HG02981 (cell line): ENCODE results near the gene C19orf53.

Source experiments
- ATAC-seq: cut with Tn5 transposase; IDR thresholded peaks from one replicate; pipeline ENCODE4 v1.9.1; 2021; ENCODE audit warnings: mild to moderate bottlenecking, moderate library complexity; ENCODE audit not compliant: unreplicated experiment

The C19orf53 gene

DNA sequence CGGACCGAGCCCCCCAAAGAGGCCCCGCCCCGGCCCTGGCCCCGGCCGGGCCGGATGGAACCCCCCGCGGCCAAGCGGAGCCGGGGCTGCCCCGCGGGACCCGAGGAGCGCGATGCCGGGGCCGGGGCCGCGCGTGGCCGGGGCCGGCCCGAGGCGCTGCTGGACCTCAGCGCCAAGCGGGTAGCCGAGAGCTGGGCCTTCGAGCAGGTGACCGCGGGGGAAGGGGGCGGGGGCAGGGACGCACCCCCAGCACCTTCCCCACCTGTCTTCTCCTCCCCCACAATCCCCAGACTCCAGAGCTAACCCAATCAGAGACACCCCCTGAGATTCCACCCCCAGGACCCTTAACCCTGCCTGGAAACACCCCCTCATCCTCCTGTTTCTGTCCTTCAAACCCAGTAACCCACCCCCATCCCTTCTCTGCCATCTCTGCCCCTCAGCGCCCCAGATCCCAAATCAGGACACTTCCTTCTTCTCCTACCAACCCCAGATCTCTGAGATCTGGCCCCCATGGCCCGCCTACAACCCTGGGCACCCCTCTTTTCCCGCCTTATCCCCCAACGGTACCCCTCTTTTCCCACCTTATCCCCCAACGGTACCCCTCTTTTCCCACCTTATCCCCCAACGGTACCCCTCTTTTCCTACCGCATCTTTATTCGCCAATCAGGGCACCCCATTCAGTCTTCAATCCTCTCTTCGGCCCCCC lies 21.5 kb downstream of the C19orf53 start:
- ATAC-seq, result peak; percentile 34

DNA sequence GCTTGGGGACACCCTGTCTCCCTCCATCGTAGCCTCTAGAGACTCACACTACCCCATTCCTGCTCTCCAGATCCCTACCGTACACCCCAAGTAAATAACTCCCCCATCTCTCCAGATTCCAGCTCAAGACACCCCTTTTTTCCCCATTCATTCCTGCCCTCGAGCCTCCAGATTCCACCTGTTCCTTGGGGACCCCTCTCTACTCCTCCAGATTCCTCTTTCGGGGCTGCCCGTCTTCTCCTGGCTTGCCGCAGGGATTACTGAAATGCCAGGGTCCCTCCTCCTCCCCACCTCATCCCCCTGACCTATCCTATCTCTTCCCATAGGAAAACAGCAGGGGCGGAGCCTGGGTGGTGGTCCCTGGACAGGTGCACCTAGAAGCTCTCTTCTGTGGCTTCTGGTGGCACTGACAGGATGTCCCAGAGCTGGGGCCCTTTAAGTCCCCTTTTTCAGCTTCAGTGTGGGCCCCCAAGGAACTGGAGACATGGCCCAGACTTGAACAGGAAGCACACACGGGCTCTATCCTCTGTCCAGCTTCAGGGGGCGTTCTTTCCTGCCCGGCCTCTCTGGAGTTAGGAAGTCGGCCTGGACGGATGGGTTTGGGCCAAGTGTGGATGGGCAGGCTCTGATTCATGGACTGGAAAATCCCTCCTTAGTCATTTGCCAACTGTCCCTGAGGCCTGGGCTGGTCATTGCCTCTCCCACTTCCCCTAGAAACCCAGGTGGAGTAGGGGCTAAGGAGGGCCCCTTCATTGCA lies 22.2 kb downstream of the C19orf53 start:
- no peak for ATAC-seq

DNA sequence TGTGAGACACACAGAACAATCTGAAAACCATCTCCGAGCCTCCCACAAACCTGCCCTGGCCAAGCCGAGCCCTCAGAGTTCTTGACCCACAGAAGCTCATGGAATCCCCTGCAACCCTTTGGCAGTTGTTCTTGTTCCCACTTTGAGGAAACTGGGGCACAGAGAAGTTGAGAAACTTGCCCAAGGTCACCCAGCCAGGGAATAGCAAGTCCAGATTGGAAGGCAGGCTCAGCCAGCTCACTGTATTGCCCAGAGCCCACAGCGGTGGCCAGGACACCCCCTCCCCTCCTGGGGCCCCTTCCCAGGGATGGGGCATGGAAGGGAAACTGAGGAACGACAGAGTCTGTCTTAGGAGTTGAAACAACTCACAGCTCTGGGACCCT lies 22.8 kb downstream of the C19orf53 start:
- ATAC-seq, result no peak

DNA sequence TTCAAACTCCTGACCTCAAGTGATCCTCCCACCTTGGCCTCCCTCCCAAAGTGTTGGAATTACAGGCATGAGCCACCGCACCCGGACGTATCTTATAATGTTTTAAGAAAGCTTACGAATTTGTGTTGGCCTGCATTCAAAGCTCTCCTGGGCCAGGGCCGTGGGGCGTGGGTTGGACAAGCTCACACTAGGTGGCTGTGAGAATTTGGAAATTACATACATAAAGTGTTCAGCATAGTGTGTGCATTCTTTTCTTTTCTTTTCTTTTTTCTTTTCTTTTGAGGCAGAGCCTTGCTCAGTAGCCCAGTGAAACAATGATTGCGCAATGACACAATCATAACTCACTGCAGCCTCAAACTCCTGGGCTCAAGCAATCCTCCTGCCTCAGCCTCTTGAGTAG lies 23.6 kb downstream of the C19orf53 start:
- no peak for ATAC-seq

DNA sequence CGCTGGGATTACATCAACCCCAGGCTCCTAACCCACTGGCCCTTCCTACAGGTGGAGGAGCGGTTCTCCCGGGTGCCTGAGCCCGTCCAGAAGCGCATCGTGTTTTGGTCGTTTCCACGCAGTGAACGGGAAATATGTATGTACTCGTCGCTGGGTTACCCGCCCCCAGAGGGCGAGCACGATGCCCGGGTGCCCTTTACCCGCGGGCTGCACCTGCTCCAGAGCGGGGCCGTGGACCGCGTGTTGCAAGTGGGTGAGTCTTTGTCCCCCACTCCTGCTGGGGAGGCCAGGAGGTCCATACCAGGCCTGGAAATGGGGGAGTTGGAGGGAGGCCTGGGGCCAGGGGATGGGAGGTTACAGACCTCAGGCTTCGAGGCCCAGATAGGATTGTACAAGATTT lies 25.4 kb downstream of the C19orf53 start:
- no peak for ATAC-seq

DNA sequence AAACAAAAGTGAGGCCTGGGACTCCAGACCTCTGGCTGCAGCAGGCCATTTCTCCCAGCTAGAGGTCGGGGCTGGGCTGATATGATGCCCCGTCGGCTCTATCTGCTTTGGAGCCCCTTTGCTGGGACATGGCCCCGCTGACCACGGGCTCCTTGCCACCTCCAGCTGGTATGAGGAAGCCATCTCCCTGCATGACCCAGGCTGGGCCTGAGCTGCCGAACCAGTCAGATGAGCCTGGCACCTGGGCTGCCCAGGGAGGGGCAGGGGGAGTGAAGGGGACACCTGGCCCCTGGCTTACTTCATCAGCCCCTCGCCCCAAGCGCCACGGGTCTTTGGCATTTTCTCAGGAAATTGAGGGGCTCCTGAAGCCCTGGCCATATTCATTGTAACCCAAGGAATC lies 28.8 kb downstream of the C19orf53 start:
- ATAC-seq, result no peak

DNA sequence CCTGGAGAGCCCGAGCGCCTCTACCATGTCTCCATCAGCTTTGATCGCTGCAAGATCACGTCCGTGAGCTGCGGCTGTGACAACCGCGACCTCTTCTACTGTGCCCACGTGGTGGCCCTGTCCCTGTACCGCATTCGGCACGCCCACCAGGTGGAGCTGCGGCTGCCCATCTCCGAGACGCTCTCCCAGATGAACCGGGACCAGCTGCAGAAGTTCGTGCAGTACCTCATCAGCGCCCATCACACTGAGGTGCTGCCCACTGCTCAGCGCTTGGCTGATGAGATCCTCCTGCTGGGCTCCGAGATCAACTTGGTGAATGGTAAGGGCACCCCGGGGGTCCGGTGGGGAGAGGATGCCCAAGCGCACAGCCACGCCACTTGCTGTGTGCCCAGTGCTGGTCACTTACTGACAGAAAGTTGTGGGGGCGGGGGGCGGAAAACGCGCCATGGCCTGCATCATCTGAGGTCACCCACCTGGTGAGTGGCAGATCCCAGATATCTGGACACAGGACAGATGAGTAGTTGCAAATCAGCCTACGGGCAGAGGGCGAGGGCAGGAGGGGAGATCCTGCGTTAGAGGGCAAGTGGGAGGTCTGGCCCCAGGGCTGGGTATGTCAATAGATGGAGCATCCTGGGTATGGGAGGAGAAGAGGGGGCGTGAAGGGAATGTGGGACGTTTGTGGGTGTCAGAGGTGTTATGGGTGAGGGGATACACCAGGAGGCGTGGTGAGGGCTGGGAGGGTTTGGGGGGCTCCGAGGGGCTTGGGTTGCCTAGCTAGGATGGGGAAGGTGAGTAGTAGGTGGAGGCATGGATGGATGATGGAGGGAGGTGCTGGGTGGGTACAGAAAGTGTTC lies 30.8 kb downstream of the C19orf53 start:
- no peak for ATAC-seq

DNA sequence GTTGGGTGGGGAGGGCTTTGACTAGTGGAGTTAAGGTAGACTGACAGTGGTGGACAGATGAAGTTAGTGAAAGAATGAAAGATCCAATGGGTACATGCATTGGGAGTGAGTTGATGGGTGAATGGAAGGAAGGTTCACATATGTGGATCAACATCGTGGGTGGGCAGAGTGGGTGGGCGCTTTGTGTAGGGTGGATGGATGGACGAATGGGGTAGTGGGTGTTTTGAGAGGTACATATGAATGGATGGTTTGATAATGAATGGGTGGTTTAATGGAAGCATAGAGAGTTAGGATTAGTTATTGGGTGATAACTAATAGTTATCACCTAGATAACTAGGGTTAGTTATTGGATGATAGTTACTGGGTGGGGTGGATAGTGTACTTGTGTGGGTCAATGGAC lies 32.5 kb downstream of the C19orf53 start:
- no peak for ATAC-seq

DNA sequence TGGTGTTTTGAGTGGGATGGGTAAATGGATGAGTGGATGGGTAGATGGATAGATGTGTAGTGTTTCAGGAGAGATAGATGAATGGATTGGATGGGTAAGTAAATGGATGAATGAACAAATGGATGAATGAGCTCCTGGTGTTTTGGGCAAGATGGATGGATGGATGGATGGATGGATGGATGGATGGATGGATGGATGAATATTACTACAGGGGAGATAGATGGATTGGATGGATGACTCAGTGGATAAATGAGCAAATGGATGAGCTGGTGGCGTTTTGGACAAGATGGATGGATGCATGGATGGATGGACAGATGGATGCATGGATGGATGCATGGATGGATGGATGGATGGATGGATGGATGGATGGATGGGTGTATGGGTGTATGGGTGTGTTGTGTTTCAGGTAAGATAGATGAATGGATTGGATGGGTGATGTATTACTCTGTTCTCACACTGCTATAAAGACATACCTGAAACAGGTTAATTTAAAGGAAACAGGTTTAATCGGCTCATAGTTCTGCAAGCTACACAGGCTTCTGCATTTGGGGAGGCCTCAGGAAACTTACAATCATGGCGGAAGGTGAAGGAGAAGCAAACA lies 33.3 kb downstream of the C19orf53 start:
- no peak for ATAC-seq

DNA sequence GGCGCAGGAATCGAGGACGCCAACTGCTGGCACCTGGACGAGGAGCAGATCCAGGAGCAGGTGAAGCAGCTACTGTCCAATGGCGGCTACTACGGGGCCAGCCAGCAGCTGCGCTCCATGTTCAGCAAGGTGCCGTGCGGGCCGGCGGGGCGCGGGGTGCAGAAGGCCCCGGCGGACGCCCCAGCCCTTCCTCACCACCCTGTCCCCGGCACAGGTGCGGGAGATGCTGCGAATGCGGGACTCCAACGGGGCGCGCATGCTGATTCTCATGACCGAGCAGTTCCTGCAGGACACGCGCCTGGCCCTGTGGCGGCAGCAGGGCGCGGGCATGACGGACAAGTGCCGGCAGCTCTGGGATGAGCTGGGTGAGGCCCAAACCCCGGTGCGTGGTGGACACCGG lies 34.6 kb downstream of the C19orf53 start:
- no peak for ATAC-seq

DNA sequence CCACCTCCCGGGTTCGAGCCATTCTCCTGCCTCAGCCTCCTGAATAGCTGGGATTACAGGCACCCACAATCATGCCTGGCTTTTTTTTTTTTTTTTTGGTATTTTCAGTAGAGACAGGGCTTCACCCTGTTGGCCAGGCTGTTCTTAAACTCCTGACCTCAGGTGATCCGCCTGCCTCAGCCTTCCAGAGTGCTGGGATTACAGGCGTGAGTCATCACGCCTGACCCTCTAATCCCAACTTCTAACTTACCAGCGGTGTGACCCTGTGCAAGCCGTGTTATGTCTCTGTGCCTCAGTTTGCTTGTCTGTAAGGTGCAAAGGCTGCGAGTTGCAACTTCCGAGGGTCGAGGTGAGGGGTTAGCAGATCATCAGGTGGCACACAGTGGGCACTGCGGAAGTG lies 38.3 kb downstream of the C19orf53 start:
- no peak for ATAC-seq

DNA sequence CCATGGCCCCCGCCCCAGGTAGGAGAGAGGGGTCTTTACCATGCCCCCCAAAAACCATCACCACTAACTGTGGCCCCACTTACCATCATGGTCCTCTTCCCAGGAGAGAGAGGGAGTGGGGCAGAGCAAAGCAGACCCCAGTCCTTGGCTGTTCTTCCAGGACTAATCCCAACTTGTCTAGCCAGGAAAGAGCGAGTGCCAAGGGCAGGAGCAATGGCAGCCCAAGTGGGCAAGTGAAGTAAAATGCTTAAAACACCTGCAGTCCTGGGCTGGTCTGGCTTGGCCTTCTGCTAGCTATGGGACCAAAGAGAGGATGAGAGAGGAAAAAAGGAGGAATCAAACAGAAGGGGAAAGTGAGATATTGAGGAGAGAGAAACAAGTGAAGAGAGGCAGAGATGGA lies 38.9 kb downstream of the C19orf53 start:
- ATAC-seq, result no peak

DNA sequence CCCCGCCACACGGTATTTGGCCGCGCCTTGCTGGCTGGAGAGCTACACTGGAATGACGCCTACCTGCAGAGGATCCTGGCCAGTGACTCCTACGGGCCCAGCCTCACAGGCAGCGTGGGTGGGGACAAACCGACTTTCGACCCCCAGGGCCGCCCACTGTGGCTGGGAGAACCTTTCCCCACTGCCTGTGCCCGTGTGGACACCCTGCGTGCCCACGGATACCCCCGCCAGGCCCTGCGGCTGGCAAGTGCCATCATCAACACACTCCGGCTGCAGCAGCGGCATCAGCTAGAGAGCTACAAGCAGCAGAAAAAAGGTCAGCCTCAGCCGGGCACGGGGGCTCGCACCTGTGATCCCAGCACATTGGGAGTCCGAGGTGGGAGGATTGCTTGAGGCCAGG lies 40.3 kb downstream of the C19orf53 start:
- no peak for ATAC-seq

DNA sequence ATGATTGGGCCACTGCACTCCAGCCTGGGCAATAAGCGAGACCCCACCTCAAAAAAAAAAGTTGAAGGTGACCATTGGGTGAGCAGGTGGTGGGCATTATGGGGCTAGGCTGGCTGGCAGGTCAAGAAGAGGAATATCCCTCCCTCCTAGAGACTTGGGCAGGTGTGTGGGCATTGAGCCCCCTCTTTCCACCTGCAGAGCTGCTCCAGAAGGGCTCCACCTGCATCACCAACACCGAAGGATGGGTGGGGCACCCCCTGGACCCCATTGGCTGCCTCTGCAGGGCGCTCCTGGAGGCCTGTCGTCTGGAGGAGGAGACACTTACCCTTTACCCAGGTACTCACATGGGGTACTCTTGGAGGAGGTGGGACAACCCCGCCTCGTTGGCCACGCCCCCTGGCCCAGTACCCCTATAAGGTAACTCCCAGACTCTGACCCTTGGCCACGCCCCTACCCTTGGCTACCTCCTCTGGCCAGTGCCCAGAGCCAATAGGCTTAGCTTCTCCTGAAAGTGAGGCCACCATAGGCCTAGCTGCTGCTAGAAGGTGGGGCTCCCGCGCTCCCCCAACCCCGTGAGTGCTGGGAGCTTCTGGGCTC lies 42.9 kb downstream of the C19orf53 start:
- no peak for ATAC-seq

DNA sequence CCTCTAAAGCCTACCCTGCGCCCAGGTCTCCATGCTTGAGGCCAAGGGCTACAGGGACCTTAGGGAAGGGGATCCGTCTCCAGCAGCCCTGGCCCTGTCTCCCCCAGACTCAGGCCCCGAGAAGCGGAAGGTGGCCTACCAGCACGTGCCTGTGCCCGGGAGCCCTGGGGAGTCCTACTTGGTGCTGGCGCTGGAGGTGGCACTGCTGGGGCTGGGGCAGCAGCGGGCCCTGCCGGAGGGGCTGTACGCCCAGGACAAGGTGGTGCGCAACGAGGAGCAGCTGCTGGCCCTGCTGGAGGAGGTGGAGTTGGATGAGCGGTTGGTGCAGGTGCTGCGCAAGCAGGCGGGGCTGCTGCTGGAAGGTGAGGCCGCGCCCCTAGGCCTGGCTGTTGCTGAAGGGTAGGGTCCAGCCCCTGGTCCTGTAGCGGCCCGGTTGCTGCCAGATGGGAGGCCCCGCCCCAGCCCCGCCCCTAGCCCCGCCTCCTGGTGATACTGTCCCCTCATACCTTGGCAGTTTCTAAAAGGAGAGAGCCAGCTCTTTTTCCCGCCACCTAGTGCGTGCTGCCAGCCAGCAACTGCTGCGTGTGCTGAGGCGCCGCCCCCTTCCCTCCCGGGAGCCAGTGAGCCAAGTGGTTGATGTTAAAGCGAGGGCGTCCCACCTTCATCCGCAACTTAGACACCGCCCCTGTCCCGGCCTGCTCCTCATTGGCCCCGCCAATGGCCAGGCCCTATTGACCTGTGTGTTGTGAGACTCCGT lies 43.5 kb downstream of the C19orf53 start:
- no peak for ATAC-seq

DNA sequence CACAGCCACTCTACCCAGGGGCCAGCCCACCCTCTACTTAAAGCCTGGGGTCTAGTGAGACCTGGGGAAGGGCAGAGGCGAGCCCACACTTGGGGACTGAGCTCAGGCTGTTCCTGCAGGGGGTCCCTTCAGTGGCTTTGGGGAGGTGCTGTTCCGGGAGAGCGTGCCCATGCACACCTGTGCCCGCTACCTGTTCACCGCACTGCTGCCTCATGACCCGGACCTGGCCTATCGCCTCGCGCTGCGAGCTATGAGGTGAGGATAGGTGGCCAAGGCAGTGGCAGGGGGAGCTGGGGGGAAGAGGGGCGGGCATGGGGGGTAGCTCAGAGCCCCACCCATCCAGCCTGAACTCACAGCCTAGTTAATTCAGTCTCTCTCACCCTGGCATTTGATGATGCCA lies 45.0 kb downstream of the C19orf53 start:
- no peak for ATAC-seq

DNA sequence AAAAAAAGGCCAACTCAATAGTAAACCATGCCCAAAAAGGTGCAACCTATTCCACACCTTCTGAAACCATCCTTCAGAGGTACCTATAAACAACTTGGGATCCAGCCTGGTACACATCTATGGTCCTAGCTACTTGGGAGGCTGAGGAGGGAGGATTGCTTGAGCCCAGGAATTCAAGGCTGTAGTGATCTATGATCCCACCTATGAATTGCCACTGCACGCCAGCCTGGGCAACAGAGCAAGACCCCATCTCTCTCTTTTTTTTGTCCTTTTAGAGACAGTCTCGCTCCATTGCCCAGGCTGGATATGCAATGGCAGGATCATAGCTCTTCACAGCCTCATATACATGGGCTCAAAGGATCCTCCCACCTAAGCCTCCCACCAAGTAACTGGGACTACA lies 47.0 kb downstream of the C19orf53 start:
- no peak for ATAC-seq

DNA sequence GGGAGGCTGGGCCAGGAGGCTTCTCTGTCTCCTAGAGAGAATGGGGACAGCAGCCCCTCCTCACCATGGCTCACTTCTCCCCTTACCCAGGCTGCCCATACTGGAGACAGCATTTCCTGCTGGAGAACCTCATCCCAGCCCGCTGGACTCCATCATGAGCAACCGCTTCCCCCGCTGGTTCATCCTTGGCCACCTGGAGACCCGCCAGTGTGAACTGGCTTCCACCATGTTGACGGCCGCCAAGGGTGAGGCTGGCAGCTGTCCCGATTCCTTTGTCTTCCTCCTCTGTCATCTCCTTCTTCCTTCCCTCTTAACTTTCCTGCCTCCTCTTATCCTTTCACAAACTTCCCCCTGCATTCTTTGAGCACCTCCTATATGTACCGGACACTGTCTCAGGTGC lies 49.0 kb downstream of the C19orf53 start:
- ATAC-seq, result no peak

DNA sequence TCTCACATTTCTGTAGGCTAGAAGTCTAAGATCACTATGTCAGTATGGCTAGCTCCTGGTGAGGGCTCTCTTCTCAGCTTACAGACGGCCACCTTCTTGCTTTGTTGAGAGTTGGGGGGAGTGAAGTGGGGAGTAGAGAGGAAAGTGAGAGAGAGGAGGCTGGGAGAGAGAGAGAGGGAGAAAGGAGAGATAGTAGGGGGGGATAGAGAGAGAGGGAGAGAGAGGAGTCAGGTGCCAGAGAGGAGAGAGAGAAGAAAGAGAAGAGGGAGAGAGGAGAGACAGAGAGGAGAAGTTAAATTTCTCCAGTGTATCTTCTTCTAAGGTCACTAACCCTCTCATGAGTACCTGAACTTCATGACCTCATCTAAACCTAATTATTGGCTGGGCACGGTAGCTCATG lies 49.6 kb downstream of the C19orf53 start:
- ATAC-seq, result no peak

DNA sequence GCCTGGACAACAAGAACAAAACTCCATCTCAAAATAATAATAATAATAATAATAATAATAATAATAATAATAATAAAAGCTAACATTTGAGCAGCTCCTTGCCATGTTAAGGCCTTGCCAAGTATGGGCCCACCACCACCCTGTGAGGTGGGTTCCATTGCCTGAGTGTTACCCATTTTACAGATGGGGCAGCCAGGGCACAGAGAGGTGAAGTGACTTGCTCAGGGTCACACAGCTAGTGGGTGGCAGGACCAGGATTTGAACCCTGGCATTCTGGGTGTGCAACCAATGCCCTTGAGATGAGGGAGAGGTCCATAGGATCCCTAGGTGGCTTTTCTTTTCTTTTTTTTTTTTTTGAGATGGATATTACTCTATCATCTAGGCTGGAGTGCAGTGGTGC lies 50.4 kb downstream of the C19orf53 start:
- no peak for ATAC-seq
